Effector memory CD4-positive, alpha-beta T cell (primary cell): Measurements from ENCODE around the gene ZBTB22.

Experiments
- DNase-seq, 3 donors: peaks; one replicate each; pipeline ENCODE4 v3.0.0-alpha.2; 2020
- H3K27ac ChIP-seq: 2 replicates; pipeline ENCODE4 v1.7.0; 2013; ENCODE audit warnings: mild to moderate bottlenecking, low read length, moderate library complexity; ENCODE audit not compliant: insufficient read depth, poor library complexity, severe bottlenecking
- H3K27me3 ChIP-seq: replicated peaks from 2 replicates; pipeline ENCODE4 v1.7.0; 2013; ENCODE audit warnings: mild to moderate bottlenecking, low read length; ENCODE audit not compliant: insufficient read depth, control insufficient read depth, poor library complexity, severe bottlenecking
- H3K36me3 ChIP-seq: 2 replicates; pipeline ENCODE4 v1.7.0; 2013; ENCODE audit warnings: mild to moderate bottlenecking, low read length, moderate library complexity; ENCODE audit not compliant: control insufficient read depth, insufficient read depth
- H3K4me1 ChIP-seq: 2 replicates; pipeline ENCODE4 v1.7.0; 2013; ENCODE audit warnings: low read length, mild to moderate bottlenecking; ENCODE audit not compliant: control insufficient read depth, insufficient read depth, poor library complexity, severe bottlenecking
- H3K4me3 ChIP-seq: 2 replicates; pipeline ENCODE4 v1.7.0; 2013; ENCODE audit warnings: low read length, low read depth, mild to moderate bottlenecking; ENCODE audit not compliant: insufficient read depth, poor library complexity, severe bottlenecking
- H3K9me3 ChIP-seq: 2 replicates; pipeline ENCODE4 v1.7.0; 2013; ENCODE audit warnings: mild to moderate bottlenecking, low read length, moderate library complexity; ENCODE audit not compliant: control insufficient read depth

The ZBTB22 gene

GRCh38 chr6:33315793-33316602, 1.5 kb downstream of the ZBTB22 start:
- DNase-seq = no peak
- H3K27me3 ChIP-seq = no peaks in the 10 kb centered on the region
- H3K4me3 ChIP-seq = no peak overlapping the region
- peak overlapping the region; percentile 100 for H3K27ac ChIP-seq
- H3K4me1 ChIP-seq = peaks cover 46% of the 10 kb centered on the region
- H3K36me3 ChIP-seq = peaks cover 26% of the 10 kb centered on the region
- no peaks in the 10 kb centered on the region for H3K9me3 ChIP-seq

GRCh38 chr6:33314943-33315792, 2.4 kb downstream of the ZBTB22 start:
- H3K4me1 ChIP-seq = peaks cover 42% of the 10 kb centered on the region
- no peaks in the 10 kb centered on the region for H3K9me3 ChIP-seq
- H3K27me3 ChIP-seq = no peaks in the 10 kb centered on the region
- peaks cover 17% of the 10 kb centered on the region for H3K36me3 ChIP-seq
- H3K27ac ChIP-seq = peak overlapping the region; percentile 100
- H3K4me3 ChIP-seq = peak overlapping the region; percentile 92
- no peak for DNase-seq

- H3K27me3 ChIP-seq = no peaks in the 10 kb centered on the region
- peak; percentile 75 to 80 (median 78) for DNase-seq
- H3K4me1 ChIP-seq = peaks cover 40% of the 10 kb centered on the region
- H3K9me3 ChIP-seq = no peaks in the 10 kb centered on the region
- peak overlapping the region; percentile 92 for H3K4me3 ChIP-seq
- peaks cover 11% of the 10 kb centered on the region for H3K36me3 ChIP-seq
- H3K27ac ChIP-seq = peak overlapping the region; percentile 100
These were observed 3.0 kb downstream of the ZBTB22 start for GRCh38 chr6:33314515-33314942.

GRCh38 chr6:33313709-33314514, 3.6 kb downstream of the ZBTB22 start, which contains the start of gene TAPBP:
Gene TAPBP, minus strand, starts transcription at chr6:33314078. Its CDS starts 37 bp downstream, at chr6:33314041.
- H3K4me1 ChIP-seq = peaks cover 34% of the 10 kb centered on the region
- peak; percentile 84 to 86 (median 86) for DNase-seq

GRCh38 chr6:33313105-33313708, 4.3 kb downstream of the ZBTB22 start:
- Histone ChIP-seq H3K27me3 (no peaks in the 10 kb centered on the region), H3K27ac (peak overlapping the region; percentile 100), H3K4me3 (peak overlapping the region; percentile 92), H3K4me1 (peaks cover 27% of the 10 kb centered on the region), H3K9me3 (no peaks in the 10 kb centered on the region), H3K36me3 (peaks cover 5% of the 10 kb centered on the region)
- no peak for DNase-seq

More at GRCh38 chr6:33313709-33314514, 3.6 kb downstream of the ZBTB22 start, which contains the start of gene TAPBP:
- Histone ChIP-seq H3K9me3 (no peaks in the 10 kb centered on the region), H3K4me3 (peak within 1 kb of the TSS; percentile 92), H3K36me3 (peaks cover 5% of the 10 kb centered on the region), H3K27ac (peak within 1 kb of the TSS; percentile 100), H3K27me3 (no peaks in the 10 kb centered on the region)

GRCh38 chr6:33312361-33313104, 5.0 kb downstream of the ZBTB22 start:
- H3K4me1 ChIP-seq = peaks cover 25% of the 10 kb centered on the region
- no peaks in the 10 kb centered on the region for H3K27me3 ChIP-seq
- H3K27ac ChIP-seq = peak overlapping the region; percentile 100
- H3K36me3 ChIP-seq = peaks cover 12% of the 10 kb centered on the region
- DNase-seq = peak; percentile 83 to 85 (median 83)
- H3K4me3 ChIP-seq = peak overlapping the region; percentile 92
- no peaks in the 10 kb centered on the region for H3K9me3 ChIP-seq

GRCh38 chr6:33306356-33306755, 11.2 kb downstream of the ZBTB22 start:
- H3K36me3 ChIP-seq = peaks cover 49% of the 10 kb centered on the region
- no peaks in the 10 kb centered on the region for H3K4me1 ChIP-seq
- no peak overlapping the region for H3K27ac ChIP-seq
- no peaks in the 10 kb centered on the region for H3K9me3 ChIP-seq
- no peak overlapping the region for H3K4me3 ChIP-seq
- no peaks in the 10 kb centered on the region for H3K27me3 ChIP-seq
- DNase-seq = no peak

GRCh38 chr6:33305052-33305451, 12.5 kb downstream of the ZBTB22 start:
- Histone ChIP-seq H3K27me3 (no peaks in the 10 kb centered on the region), H3K4me1 (peaks cover 2% of the 10 kb centered on the region), H3K4me3 (no peak overlapping the region), H3K36me3 (peaks cover 49% of the 10 kb centered on the region), H3K9me3 (no peaks in the 10 kb centered on the region), H3K27ac (no peak overlapping the region)
- no peak for DNase-seq

GRCh38 chr6:33304216-33304615, 13.3 kb downstream of the ZBTB22 start:
- no peak for DNase-seq
- Histone ChIP-seq H3K4me1 (peaks cover 8% of the 10 kb centered on the region), H3K27me3 (no peaks in the 10 kb centered on the region), H3K9me3 (no peaks in the 10 kb centered on the region), H3K4me3 (no peak overlapping the region), H3K36me3 (peaks cover 49% of the 10 kb centered on the region), H3K27ac (no peak overlapping the region)
